Activated naive CD8-positive, alpha-beta T cell treated with anti-CD3 and anti-CD28 coated beads, Interleukin-2, amount 10 ng/mL, durations not matched to agents 7 days and 5 days (primary cell): ENCODE results near the gene TECR. TPM values are rescaled to one million over a fixed set of nuclear protein-coding genes. Genes with fewer than 3 reads are reported as not detected.
"Not testable (repeated sequence)": the region's sequence is repeated elsewhere in the genome, so short reads cannot be mapped to it uniquely, and the experiment has no call there.

ENCODE experiments used
- ATAC-seq: fragments of 150-1000 bp; cut with Tn5 transposase; one replicate; pipeline ENCODE4 v1.10.0; 2021; ENCODE audit warnings: low read depth, moderate library complexity
- POLR2A ChIA-PET: fragments of 350-600 bp; sonication (Branson Sonifier 250); formaldehyde crosslinking; loops from one replicate; lab custom pipeline; 2021; ENCODE audit warnings: antibody characterized with exemption; lab: Charles Lee
- DNase-seq: peaks from one replicate; pipeline ENCODE4 v3.0.0; 2021
- H3K27ac Mint-ChIP-seq: one replicate; pipeline ENCODE4 v1.8.0; 2022; ENCODE audit warnings: mild to moderate bottlenecking, mixed read lengths
- H3K27me3 Mint-ChIP-seq: one replicate; pipeline ENCODE4 v1.8.0; 2022; ENCODE audit warnings: mild to moderate bottlenecking, moderate library complexity, mixed read lengths
- H3K36me3 Mint-ChIP-seq: one replicate; pipeline ENCODE4 v1.8.0; 2021; ENCODE audit warnings: mild to moderate bottlenecking, mixed read lengths
- H3K4me1 Mint-ChIP-seq: one replicate; pipeline ENCODE4 v1.8.0; 2021; ENCODE audit warnings: mixed read lengths
- H3K4me3 Mint-ChIP-seq: one replicate; pipeline ENCODE4 v1.8.0; 2022; ENCODE audit warnings: mild to moderate bottlenecking, moderate library complexity, mixed read lengths
- H3K9me3 Mint-ChIP-seq: one replicate; pipeline ENCODE4 v1.8.0; 2021; ENCODE audit warnings: mixed read lengths
- total RNA-seq, 2 experiments: library from RNA; stranded (reverse); gene quantifications; one replicate each; pipeline ENCODE4 v1.2.3, GENCODE V29; 2021

The TECR gene
- total RNA-seq, 2 experiments from 2014 or later, result 161 to 168 TPM

DNA sequence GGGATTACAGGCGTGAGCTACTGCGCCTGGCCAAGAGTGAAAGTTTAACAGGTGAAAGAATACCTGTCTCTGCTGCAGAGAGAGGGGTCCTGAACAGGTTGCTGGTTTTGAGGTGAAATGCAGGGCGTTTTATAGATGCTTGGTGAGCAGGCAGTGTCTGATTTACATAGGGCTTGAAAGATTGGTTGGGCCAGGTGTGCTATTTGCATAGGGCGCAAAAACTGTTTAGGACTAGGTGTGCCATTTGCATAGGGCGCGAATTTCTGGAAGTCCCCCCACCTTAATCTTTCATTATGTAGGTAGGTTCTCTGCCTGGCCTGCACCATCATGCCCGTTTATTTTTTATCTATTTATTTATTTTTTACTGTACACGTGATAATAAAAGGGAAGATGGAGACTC lies 47.0 kb downstream of the TECR start:
- POLR2A ChIA-PET, result no interaction called here
- no peak overlapping the region for H3K4me3 Mint-ChIP-seq
- no peak overlapping the region for H3K27ac Mint-ChIP-seq
- ATAC-seq (no peak), DNase-seq (no peak)
- peaks cover 2% of the 10 kb centered on the region for H3K36me3 Mint-ChIP-seq
- H3K9me3 Mint-ChIP-seq, result no peaks in the 10 kb centered on the region
- peaks cover 4% of the 10 kb centered on the region for H3K4me1 Mint-ChIP-seq
- no peaks in the 10 kb centered on the region for H3K27me3 Mint-ChIP-seq

DNA sequence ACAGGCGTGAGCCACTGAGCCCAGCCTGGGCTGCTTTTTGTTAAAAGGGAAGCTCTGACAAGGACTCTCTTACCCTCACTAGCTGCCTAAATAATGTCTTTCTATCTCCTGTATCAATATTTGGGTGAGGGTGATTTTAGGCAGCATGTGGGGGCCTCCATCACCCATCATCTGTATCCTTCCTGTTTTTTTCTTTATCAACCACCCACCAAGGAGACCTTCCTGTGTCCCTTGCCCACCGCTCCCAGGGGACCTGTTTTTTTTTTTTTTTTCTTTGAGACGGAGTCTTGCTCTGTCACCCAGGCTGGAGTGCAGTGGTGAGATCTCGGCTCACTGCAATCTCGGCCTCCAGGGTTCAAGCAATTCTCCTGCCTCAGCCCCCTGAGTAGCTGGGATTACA lies 47.9 kb downstream of the TECR start:
- no peaks in the 10 kb centered on the region for H3K27me3 Mint-ChIP-seq
- POLR2A ChIA-PET, result no interaction called here
- no peaks in the 10 kb centered on the region for H3K36me3 Mint-ChIP-seq
- peaks cover 4% of the 10 kb centered on the region for H3K4me1 Mint-ChIP-seq
- no peaks in the 10 kb centered on the region for H3K9me3 Mint-ChIP-seq
- DNase-seq, result no peak
- no peak for ATAC-seq
- no peak overlapping the region for H3K4me3 Mint-ChIP-seq
- H3K27ac Mint-ChIP-seq, result no peak overlapping the region

GRCh38 chr19:14577885-14578427 lies 48.6 kb downstream of the TECR start:
- Mint-ChIP-seq H3K36me3 (no peaks in the 10 kb centered on the region), H3K4me3 (no peak overlapping the region), H3K4me1 (peaks cover 4% of the 10 kb centered on the region), H3K27me3 (no peaks in the 10 kb centered on the region), H3K9me3 (no peaks in the 10 kb centered on the region), H3K27ac (no peak overlapping the region)
- POLR2A ChIA-PET, result no interaction called here
- no peak for ATAC-seq
- DNase-seq, result no peak

- H3K4me3 Mint-ChIP-seq, result no peak overlapping the region
- no peaks in the 10 kb centered on the region for H3K36me3 Mint-ChIP-seq
- peaks cover 3% of the 10 kb centered on the region for H3K27me3 Mint-ChIP-seq
- no peak overlapping the region for H3K27ac Mint-ChIP-seq
- H3K4me1 Mint-ChIP-seq, result no peaks in the 10 kb centered on the region
- DNase-seq (no peak), ATAC-seq (no peak)
- POLR2A ChIA-PET, result no interaction called here
- no peaks in the 10 kb centered on the region for H3K9me3 Mint-ChIP-seq
These were observed 51.3 kb downstream of the TECR start for GRCh38 chr19:14580623-14581237.

GRCh38 chr19:14582894-14583340 lies 53.5 kb downstream of the TECR start, which contains the start of gene CLEC17A:
Gene CLEC17A (plus strand): TSS chr19:14583084. CDS start chr19:14583161, 77 bp downstream.
- Mint-ChIP-seq H3K4me1 (no peaks in the 10 kb centered on the region), H3K27me3 (peaks cover 3% of the 10 kb centered on the region), H3K9me3 (no peaks in the 10 kb centered on the region), H3K4me3 (no peak within 1 kb of the TSS), H3K27ac (no peak within 1 kb of the TSS), H3K36me3 (no peaks in the 10 kb centered on the region)
- DNase-seq (no peak), ATAC-seq (no peak)
- POLR2A ChIA-PET, result no interaction called here

- H3K4me1 Mint-ChIP-seq, H3K9me3 Mint-ChIP-seq, ATAC-seq, POLR2A ChIA-PET, DNase-seq, H3K4me3 Mint-ChIP-seq, H3K27me3 Mint-ChIP-seq, H3K27ac Mint-ChIP-seq, H3K36me3 Mint-ChIP-seq: not testable (repeated sequence)
These were observed 55.0 kb downstream of the TECR start for GRCh38 chr19:14584372-14584771.

DNA sequence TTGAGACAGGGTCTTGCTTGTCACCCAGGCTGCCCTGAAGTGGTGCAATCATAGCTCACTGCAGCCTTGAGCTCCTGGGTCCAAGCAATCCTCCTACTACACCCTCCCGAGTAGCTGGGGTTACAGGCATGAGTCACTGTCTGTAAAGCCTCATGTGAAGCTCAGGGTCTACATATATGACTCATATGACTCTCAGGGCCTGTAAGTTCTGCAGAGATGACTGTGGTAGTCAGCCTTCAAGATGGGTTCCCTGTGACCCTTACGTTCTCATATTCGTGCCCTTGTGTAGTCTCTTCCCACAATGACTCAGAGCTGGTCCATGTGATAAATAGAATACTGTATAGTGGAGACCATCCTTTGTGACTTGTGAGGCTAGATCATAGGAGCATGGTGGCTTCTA lies 55.8 kb downstream of the TECR start:
- POLR2A ChIA-PET, H3K9me3 Mint-ChIP-seq, H3K27me3 Mint-ChIP-seq, H3K4me3 Mint-ChIP-seq, H3K4me1 Mint-ChIP-seq, DNase-seq, H3K36me3 Mint-ChIP-seq, H3K27ac Mint-ChIP-seq: not testable (repeated sequence)
- peak; percentile 60 for ATAC-seq

DNA sequence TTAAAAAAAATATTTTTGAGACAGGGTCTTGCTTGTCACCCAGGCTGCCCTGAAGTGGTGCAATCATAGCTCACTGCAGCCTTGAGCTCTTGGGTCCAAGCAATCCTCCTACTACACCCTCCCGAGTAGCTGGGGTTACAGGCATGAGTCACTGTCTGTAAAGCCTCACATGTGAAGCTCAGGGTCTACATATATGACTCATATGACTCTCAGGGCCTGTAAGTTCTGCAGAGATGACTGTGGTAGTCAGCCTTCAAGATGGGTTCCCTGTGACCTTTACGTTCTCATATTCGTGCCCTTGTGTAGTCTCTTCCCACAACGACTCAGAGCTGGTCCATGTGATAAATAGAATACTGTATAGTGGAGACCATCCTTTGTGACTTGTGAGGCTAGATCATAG lies 60.0 kb downstream of the TECR start:
- H3K9me3 Mint-ChIP-seq, POLR2A ChIA-PET, H3K27ac Mint-ChIP-seq, H3K4me1 Mint-ChIP-seq, H3K36me3 Mint-ChIP-seq, H3K27me3 Mint-ChIP-seq, DNase-seq, H3K4me3 Mint-ChIP-seq: not testable (repeated sequence)
- peak; percentile 47 for ATAC-seq

GRCh38 chr19:14595558-14595957 lies 66.2 kb downstream of the TECR start:
- no peak for ATAC-seq
- POLR2A ChIA-PET, result no interaction called here
- H3K27ac Mint-ChIP-seq, result no peak overlapping the region

DNA sequence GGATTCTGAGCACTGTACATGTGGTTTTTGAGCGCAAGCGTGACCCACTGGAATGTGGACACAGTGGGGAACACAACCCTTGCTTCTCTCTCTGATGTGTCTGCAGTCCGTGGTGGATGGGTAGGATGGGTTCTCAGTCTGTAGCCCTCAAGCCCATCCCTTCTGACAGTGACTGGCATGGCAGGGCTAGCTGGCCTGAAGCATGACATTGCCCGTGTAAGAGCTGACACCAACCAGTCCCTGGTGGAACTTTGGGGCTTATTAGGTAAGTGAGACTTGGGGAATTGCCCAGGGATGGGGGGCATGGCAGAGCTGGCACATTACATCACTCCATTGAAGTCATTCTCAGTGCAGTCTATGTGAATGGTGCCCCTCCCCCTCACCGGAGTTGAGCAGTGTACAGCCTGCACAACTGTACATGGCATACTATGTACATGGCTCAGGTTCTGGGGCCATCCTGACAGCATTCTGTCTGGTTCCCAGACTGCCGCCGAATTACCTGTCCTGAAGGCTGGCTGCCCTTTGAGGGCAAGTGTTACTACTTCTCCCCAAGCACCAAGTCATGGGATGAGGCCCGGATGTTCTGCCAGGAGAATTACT lies 70.3 kb downstream of the TECR start:
- no peaks in the 10 kb centered on the region for H3K4me1 Mint-ChIP-seq
- no peaks in the 10 kb centered on the region for H3K27me3 Mint-ChIP-seq
- H3K36me3 Mint-ChIP-seq, result peaks cover 5% of the 10 kb centered on the region
- DNase-seq (no peak), ATAC-seq (no peak)
- POLR2A ChIA-PET, result interaction anchor here (0.7 kb wide), 1 partner anchor 228 kb away, joined by 4 read pairs; no protein-coding TSS in a partner anchor
- H3K9me3 Mint-ChIP-seq, result peaks cover 8% of the 10 kb centered on the region
- no peak overlapping the region for H3K4me3 Mint-ChIP-seq
- no peak overlapping the region for H3K27ac Mint-ChIP-seq

More at GRCh38 chr19:14595558-14595957, 66.2 kb downstream of the TECR start:
- Mint-ChIP-seq H3K4me1 (no peaks in the 10 kb centered on the region), H3K36me3 (peaks cover 5% of the 10 kb centered on the region), H3K4me3 (no peak overlapping the region), H3K27me3 (no peaks in the 10 kb centered on the region), H3K9me3 (peaks cover 8% of the 10 kb centered on the region)
- no peak for DNase-seq

GRCh38 chr19:14603990-14604387 lies 74.6 kb downstream of the TECR start:
- ATAC-seq, result no peak
- no peak overlapping the region for H3K27ac Mint-ChIP-seq
- H3K9me3 Mint-ChIP-seq, result no peaks in the 10 kb centered on the region
- POLR2A ChIA-PET, result no interaction called here
- no peaks in the 10 kb centered on the region for H3K4me1 Mint-ChIP-seq
- H3K27me3 Mint-ChIP-seq, result no peaks in the 10 kb centered on the region
- no peak for DNase-seq
- H3K4me3 Mint-ChIP-seq, result no peak overlapping the region
- no peaks in the 10 kb centered on the region for H3K36me3 Mint-ChIP-seq

- Mint-ChIP-seq H3K4me1 (no peaks in the 10 kb centered on the region), H3K27me3 (no peaks in the 10 kb centered on the region), H3K36me3 (no peaks in the 10 kb centered on the region), H3K9me3 (no peaks in the 10 kb centered on the region), H3K27ac (no peak overlapping the region), H3K4me3 (no peak overlapping the region)
- DNase-seq (no peak), ATAC-seq (no peak)
- POLR2A ChIA-PET, result no interaction called here
These were observed 77.2 kb downstream of the TECR start for GRCh38 chr19:14606627-14607026.

DNA sequence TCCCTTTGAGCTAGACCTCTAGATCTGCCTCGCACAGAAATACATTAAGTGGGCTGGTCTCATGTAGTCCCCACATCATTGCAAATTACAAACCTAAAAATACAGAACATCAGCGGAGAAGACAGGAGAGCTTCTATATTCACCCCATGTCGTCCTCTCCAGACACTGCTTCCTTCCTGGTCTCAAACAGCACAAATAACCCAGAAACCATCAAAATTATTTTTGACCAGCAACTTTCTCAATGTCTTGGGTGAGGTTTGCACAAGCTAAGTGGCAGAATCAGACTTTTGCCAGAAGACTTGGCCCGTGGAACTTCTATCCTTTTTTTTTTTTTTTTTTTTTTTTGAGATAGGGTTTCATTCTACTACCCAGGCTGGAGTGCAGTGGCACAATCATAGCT lies 81.7 kb downstream of the TECR start:
- POLR2A ChIA-PET, result no interaction called here
- no peaks in the 10 kb centered on the region for H3K9me3 Mint-ChIP-seq

GRCh38 chr19:14612242-14612641 lies 82.8 kb downstream of the TECR start:
- not testable (repeated sequence) for H3K9me3 Mint-ChIP-seq, ATAC-seq, H3K4me3 Mint-ChIP-seq

More for the DNA sequence above, 81.7 kb downstream of the TECR start:
- Mint-ChIP-seq H3K36me3 (no peaks in the 10 kb centered on the region), H3K27ac (no peak overlapping the region), H3K4me3 (no peak overlapping the region), H3K27me3 (no peaks in the 10 kb centered on the region), H3K4me1 (no peaks in the 10 kb centered on the region)
- no peak for DNase-seq
- no peak for ATAC-seq

More at GRCh38 chr19:14612242-14612641, 82.8 kb downstream of the TECR start:
- DNase-seq, POLR2A ChIA-PET, H3K27me3 Mint-ChIP-seq, H3K36me3 Mint-ChIP-seq, H3K4me1 Mint-ChIP-seq, H3K27ac Mint-ChIP-seq: not testable (repeated sequence)
